ENCODE results near the gene SEC31A. TPM values are rescaled to one million over a fixed set of nuclear protein-coding genes. Genes with fewer than 3 reads are reported as not detected.

SEC31A gene
- total RNA-seq, 2 experiments from 2014 or later, result 76.0 to 77.1 TPM

- POLR2A ChIA-PET, result no interaction called here
- no peak for TF ChIP-seq CTCF (IDR thresholded peaks at IDR 0.05)
- no peak overlapping the region for H3K4me3 Mint-ChIP-seq
- no peaks in the 10 kb centered on the region for H3K9me3 Mint-ChIP-seq
- H3K4me1 Mint-ChIP-seq (ENCODE audit: low read depth), result no peaks in the 10 kb centered on the region
- ATAC-seq (no peak), DNase-seq (no peak)
- H3K27ac Mint-ChIP-seq, result no peak overlapping the region
- CTCF ChIA-PET, result interaction anchor here (1.0 kb wide), 1 partner anchor 27 kb away, joined by 3 read pairs; no protein-coding TSS in a partner anchor
- peaks cover 6% of the 10 kb centered on the region for H3K27me3 Mint-ChIP-seq
- no peaks in the 10 kb centered on the region for H3K36me3 Mint-ChIP-seq (ENCODE audit: low read depth)
- intact Hi-C loops (cut with micrococcal nuclease), result no loop called here
These were observed 115.7 kb downstream of the SEC31A start for GRCh38 chr4:82775243-82775642.

- no peak for ATAC-seq
These were observed 116.2 kb downstream of the SEC31A start for GRCh38 chr4:82774711-82775171.

GRCh38 chr4:82773057-82773456, 117.9 kb downstream of the SEC31A start:
- Mint-ChIP-seq H3K4me1 (ENCODE audit: low read depth) (no peaks in the 10 kb centered on the region), H3K9me3 (no peaks in the 10 kb centered on the region), H3K4me3 (no peak overlapping the region), H3K36me3 (ENCODE audit: low read depth) (no peaks in the 10 kb centered on the region), H3K27me3 (peaks cover 7% of the 10 kb centered on the region), H3K27ac (no peak overlapping the region)
- no peak for TF ChIP-seq CTCF (IDR thresholded peaks at IDR 0.05)
- DNase-seq (no peak), ATAC-seq (no peak)
- ChIA-PET POLR2A (no interaction called here), CTCF (no interaction called here)
- intact Hi-C loops (cut with micrococcal nuclease), result no loop called here

More at GRCh38 chr4:82774711-82775171, 116.2 kb downstream of the SEC31A start:
- H3K4me3 Mint-ChIP-seq, result no peak overlapping the region
- POLR2A ChIA-PET, result no interaction called here
- H3K4me1 Mint-ChIP-seq (ENCODE audit: low read depth), result no peaks in the 10 kb centered on the region
- no peak for DNase-seq
- H3K9me3 Mint-ChIP-seq, result no peaks in the 10 kb centered on the region
- H3K27ac Mint-ChIP-seq, result no peak overlapping the region
- H3K36me3 Mint-ChIP-seq (ENCODE audit: low read depth), result no peaks in the 10 kb centered on the region
- intact Hi-C loops (cut with micrococcal nuclease), result no loop called here
- H3K27me3 Mint-ChIP-seq, result peaks cover 7% of the 10 kb centered on the region
- CTCF ChIA-PET, result no interaction called here
- TF ChIP-seq CTCF (IDR thresholded peaks at IDR 0.05), result no peak

- H3K27ac Mint-ChIP-seq, result no peak overlapping the region
- no peaks in the 10 kb centered on the region for H3K4me1 Mint-ChIP-seq (ENCODE audit: low read depth)
- DNase-seq (no peak), ATAC-seq (no peak)
- peaks cover 2% of the 10 kb centered on the region for H3K36me3 Mint-ChIP-seq (ENCODE audit: low read depth)
- H3K27me3 Mint-ChIP-seq, result peaks cover 7% of the 10 kb centered on the region
- ChIA-PET POLR2A (no interaction called here), CTCF (no interaction called here)
- H3K4me3 Mint-ChIP-seq, result no peak overlapping the region
- intact Hi-C loops (cut with micrococcal nuclease), result no loop called here
- no peak for TF ChIP-seq CTCF (IDR thresholded peaks at IDR 0.05)
- peaks cover 11% of the 10 kb centered on the region for H3K9me3 Mint-ChIP-seq
These were observed 120.3 kb downstream of the SEC31A start for GRCh38 chr4:82770607-82771006.

Other genes with a start within 250 kb of the SEC31A start
- gene SCD5, start 92.4 kb downstream of the SEC31A start, total RNA-seq, result 1 to 10 TPM; 1.6 to 2.2 TPM
- gene THAP9, start 9.6 kb upstream of the SEC31A start, total RNA-seq, result 1 to 10 TPM; 3.5 to 4.4 TPM
- 10 to 100 TPM; 28.0 to 29.1 TPM for gene LIN54, start 119.7 kb upstream of the SEC31A start, total RNA-seq
- gene COPS4, start 144.0 kb upstream of the SEC31A start, total RNA-seq, result 10 to 100 TPM; 38.4 to 38.8 TPM
- 100 to 1,000 TPM in 1 of 2 experiments, 10 to 100 TPM in 1; 88.7 to 101 TPM for gene PLAC8, start 223.6 kb upstream of the SEC31A start, total RNA-seq

All from activated CD8-positive, alpha-beta T cell treated with anti-CD3 and anti-CD28 coated beads for 36 hours (primary cell).